ENCODE results near the gene PPP4R1.

- no peak for TF ChIP-seq CTCF (IDR thresholded peaks at IDR 0.05)
- TF ChIP-seq POLR2A (IDR thresholded peaks at IDR 0.05), result no peak
Observed at GRCh38 chr18:9630444-9630843, 16.1 kb upstream of the PPP4R1 start.
